ENCODE results near the gene GSAP. TPM values are rescaled to one million over a fixed set of nuclear protein-coding genes. Genes with fewer than 3 reads are reported as not detected.

The GSAP gene
- polyA plus RNA-seq, 3 donors, result 19.1 to 105 (median 35.6) TPM

DNA sequence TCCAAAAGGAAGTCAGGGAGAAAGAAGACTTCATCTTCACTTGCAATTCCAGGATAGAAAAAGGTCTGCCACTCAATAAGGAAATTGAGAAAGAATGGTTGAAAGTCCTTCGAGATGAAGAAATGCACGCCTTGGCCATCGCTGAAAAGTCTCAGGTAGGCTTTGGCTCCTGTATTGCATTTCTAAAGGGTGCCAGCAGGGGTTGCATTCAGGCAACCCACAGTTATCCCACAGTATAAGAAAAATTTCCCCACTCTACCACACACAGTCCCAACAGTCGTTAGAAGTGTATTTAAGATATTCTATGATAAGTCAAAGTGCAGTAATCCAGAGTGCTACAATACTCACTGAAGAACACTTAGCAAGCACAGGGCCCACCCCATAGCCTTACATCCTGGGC, 123.1 kb downstream of the GSAP start:
- H3K4me3 Mint-ChIP-seq, result no peak overlapping the region
- peaks cover under 1 to 4% of the 10 kb centered on the region in 2 donors for H3K36me3 Mint-ChIP-seq
- no peak for DNase-seq
- Histone ChIP-seq H3K9ac (ENCODE audit: insufficient read depth, low read length, poor library complexity, severe bottlenecking) (no peak overlapping the region), H3K4me2 (replicated peaks; ENCODE audit: extremely low read depth, low read length, poor library complexity, severe bottlenecking) (no peak overlapping the region), H3K27ac (ENCODE audit: low read depth in 1 of 2, low read length in 2 of 2) (no peak overlapping the region), H3K4me1 (ENCODE audit: control insufficient read depth in 1 of 2, insufficient read depth in 2 of 2, low read length in 2 of 2) (peaks cover 13% of the 10 kb centered on the region in 2 donors), H3K79me2 (ENCODE audit: insufficient read depth, low read length) (no peaks in the 10 kb centered on the region), H3K27me3 (ENCODE audit: control insufficient read depth in 2 of 2, insufficient read depth in 2 of 2, low read length in 2 of 2) (no peaks in the 10 kb centered on the region), H3K9me3 (replicated peaks in 1 of 2; ENCODE audit: control insufficient read depth in 1 of 2, insufficient read depth in 1 of 2, low read length in 2 of 2) (peaks cover 0 to 2% of the 10 kb centered on the region in 2 donors), H2AFZ (ENCODE audit: insufficient read depth, low read depth, low read length, poor library complexity, severe bottlenecking) (no peak overlapping the region), H3K4me3 (replicated peaks in 1 of 3; ENCODE audit: low read depth in 2 of 3, low read length in 3 of 3) (no peak overlapping the region), H4K20me1 (ENCODE audit: insufficient read depth, low read length) (no peaks in the 10 kb centered on the region), H3K36me3 (replicated peaks in 1 of 2; ENCODE audit: control insufficient read depth in 1 of 2, insufficient read depth in 2 of 2, low read length in 2 of 2) (no peaks in the 10 kb centered on the region)
- H3K27ac Mint-ChIP-seq, result peak overlapping the region in 1 of 7 donors; percentile 12
- H3K9me3 Mint-ChIP-seq, result peaks cover 3 to 9% (median 7%) of the 10 kb centered on the region in 7 donors
- intact Hi-C loops (cut with micrococcal nuclease), result no loop called here
- H3K4me1 Mint-ChIP-seq, result peaks cover 14% of the 10 kb centered on the region
- TF ChIP-seq, protein P1, sequence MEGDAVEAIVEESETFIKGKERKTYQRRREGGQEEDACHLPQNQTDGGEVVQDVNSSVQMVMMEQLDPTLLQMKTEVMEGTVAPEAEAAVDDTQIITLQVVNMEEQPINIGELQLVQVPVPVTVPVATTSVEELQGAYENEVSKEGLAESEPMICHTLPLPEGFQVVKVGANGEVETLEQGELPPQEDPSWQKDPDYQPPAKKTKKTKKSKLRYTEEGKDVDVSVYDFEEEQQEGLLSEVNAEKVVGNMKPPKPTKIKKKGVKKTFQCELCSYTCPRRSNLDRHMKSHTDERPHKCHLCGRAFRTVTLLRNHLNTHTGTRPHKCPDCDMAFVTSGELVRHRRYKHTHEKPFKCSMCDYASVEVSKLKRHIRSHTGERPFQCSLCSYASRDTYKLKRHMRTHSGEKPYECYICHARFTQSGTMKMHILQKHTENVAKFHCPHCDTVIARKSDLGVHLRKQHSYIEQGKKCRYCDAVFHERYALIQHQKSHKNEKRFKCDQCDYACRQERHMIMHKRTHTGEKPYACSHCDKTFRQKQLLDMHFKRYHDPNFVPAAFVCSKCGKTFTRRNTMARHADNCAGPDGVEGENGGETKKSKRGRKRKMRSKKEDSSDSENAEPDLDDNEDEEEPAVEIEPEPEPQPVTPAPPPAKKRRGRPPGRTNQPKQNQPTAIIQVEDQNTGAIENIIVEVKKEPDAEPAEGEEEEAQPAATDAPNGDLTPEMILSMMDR (IDR thresholded peaks at IDR 0.05), result no peak
- H3K27me3 Mint-ChIP-seq (ENCODE audit: low read depth in 3 of 3), result peaks cover 0 to 2% (median 0%) of the 10 kb centered on the region in 3 donors
- WGBS (ENCODE audit: insufficient coverage), result no CpG with 5 or more reads among the region's 4 CpGs

DNA sequence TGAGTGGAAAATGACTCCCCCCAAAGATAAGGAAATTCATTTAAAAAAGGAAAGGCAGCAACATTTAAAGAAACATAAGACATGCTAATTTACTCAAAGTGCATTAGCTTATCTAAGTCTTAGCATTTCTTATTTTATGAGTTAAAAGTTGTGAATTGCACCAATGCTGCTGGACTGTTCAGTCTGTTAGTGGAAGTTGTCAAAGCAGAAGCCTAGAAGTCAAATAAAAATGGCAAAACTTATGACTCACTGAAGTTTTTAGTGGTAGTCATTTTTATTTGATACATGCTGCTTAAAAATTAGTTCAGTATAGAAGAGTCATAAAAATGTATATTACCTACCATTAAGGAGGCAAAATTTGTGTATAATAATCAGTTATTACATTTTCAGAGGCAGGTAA, 125.7 kb downstream of the GSAP start:
- H3K4me2 ChIP-seq (replicated peaks; ENCODE audit: extremely low read depth, low read length, poor library complexity, severe bottlenecking), result no peak overlapping the region
- no peaks in the 10 kb centered on the region for H3K27me3 ChIP-seq (ENCODE audit: control insufficient read depth in 2 of 2, insufficient read depth in 2 of 2, low read length in 2 of 2)
- TF ChIP-seq, protein P1 (IDR thresholded peaks at IDR 0.05), result no peak
- no peaks in the 10 kb centered on the region for H3K79me2 ChIP-seq (ENCODE audit: insufficient read depth, low read length)
- H2AFZ ChIP-seq (ENCODE audit: insufficient read depth, low read depth, low read length, poor library complexity, severe bottlenecking), result no peak overlapping the region
- no peak overlapping the region for H3K27ac ChIP-seq (ENCODE audit: low read depth in 1 of 2, low read length in 2 of 2)
- no peak overlapping the region for H3K4me3 ChIP-seq (replicated peaks in 1 of 3; ENCODE audit: low read depth in 2 of 3, low read length in 3 of 3)
- H3K36me3 ChIP-seq (replicated peaks in 1 of 2; ENCODE audit: control insufficient read depth in 1 of 2, insufficient read depth in 2 of 2, low read length in 2 of 2), result no peaks in the 10 kb centered on the region
- H3K4me1 ChIP-seq (ENCODE audit: control insufficient read depth in 1 of 2, insufficient read depth in 2 of 2, low read length in 2 of 2), result peaks cover 13 to 14% of the 10 kb centered on the region in 2 donors
- H3K9ac ChIP-seq (ENCODE audit: insufficient read depth, low read length, poor library complexity, severe bottlenecking), result no peak overlapping the region
- no peak for DNase-seq
- H3K27ac Mint-ChIP-seq, result no peak overlapping the region
- peaks cover 3 to 6% (median 4%) of the 10 kb centered on the region in 7 donors for H3K9me3 Mint-ChIP-seq
- peaks cover 15% of the 10 kb centered on the region for H3K4me1 Mint-ChIP-seq
- H3K4me3 Mint-ChIP-seq, result no peak overlapping the region
- peaks cover 0 to 10% of the 10 kb centered on the region in 2 donors for H3K9me3 ChIP-seq (replicated peaks in 1 of 2; ENCODE audit: control insufficient read depth in 1 of 2, insufficient read depth in 1 of 2, low read length in 2 of 2)
- H4K20me1 ChIP-seq (ENCODE audit: insufficient read depth, low read length), result no peaks in the 10 kb centered on the region
- intact Hi-C loops (cut with micrococcal nuclease), result no loop called here
- H3K36me3 Mint-ChIP-seq, result peaks cover 10 to 13% of the 10 kb centered on the region in 2 donors
- peaks cover 0 to 2% (median 1%) of the 10 kb centered on the region in 3 donors for H3K27me3 Mint-ChIP-seq (ENCODE audit: low read depth in 3 of 3)

All from CD14-positive monocyte (primary cell).